Neural progenitor cell (in vitro differentiated cells): Measurements from ENCODE around the gene MARCHF6.

Experiments used
- CTCF ChIP-seq: fragments of 200-600 bp; sonication (generic); IDR thresholded peaks from 2 replicates; pipeline ENCODE4 v1.5.1; 2017; ENCODE audit warnings: antibody characterized with exemption, mild to moderate bottlenecking
- EZH2 ChIP-seq: fragments of 200-600 bp; sonication (generic); IDR thresholded peaks from 2 replicates; pipeline ENCODE4 v1.6.1; 2017; ENCODE audit warnings: antibody characterized with exemption, mild to moderate bottlenecking, moderate library complexity
- EZH2phosphoT487 ChIP-seq: fragments of 200-600 bp; sonication (generic); IDR thresholded peaks from 2 replicates; pipeline ENCODE4 v1.6.1; 2017; ENCODE audit warnings: antibody characterized with exemption

DNA sequence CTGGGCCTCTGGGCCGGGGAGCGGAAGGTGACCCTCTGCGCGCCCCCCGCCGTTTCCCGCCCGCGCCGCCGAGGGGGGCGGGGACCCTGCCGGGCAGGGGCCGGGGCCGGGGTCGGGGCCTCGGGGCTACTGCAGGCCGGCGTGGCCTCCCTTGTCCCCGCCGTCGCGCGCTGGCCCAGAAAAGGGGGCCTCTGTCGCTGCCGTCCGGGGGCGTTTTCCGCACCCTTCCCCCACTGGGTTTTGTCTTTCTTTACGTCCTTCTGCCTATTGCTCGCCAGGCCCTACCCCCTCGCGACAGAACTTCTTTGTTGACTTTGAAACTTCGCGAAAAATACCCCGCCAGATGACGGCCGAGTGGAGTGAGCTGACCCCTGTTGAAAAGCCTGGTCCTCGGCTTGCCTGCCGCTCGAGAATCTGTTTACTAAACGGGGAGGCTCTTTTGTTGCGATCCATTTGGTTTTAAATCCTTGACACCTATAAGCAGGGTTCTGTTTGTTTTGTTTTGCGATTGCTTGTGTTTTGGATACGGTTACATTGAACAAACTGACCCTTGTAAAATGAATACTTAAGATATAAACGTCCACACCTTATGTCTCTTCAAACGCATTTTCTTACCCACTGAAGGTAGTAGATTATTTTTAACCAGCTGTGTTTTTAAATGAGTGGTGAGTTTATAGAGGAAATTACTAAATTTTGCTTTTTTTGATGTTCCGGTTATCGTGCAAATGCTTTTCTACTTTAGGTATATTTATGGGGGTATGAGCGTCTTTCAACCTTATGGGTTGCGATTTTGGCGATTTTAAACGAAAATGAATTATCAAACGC, 765 bp downstream of the MARCHF6 start:
- no peak for TF ChIP-seq CTCF
- no peak for TF ChIP-seq EZH2
- no peak for TF ChIP-seq EZH2phosphoT487
